Astrocyte of the cerebellum (primary cell): ENCODE data around the gene EBLN1.

Source experiments
- DNase-seq: peaks from one replicate; pipeline ENCODE4 v3.0.0-alpha.2; 2011; ENCODE audit warnings: low read depth
- H3K4me3 ChIP-seq: 2 replicates; pipeline ENCODE4 v1.5.1; 2011; ENCODE audit warnings: mild to moderate bottlenecking, low read depth, low read length, moderate library complexity
- CTCF ChIP-seq: IDR thresholded peaks from 2 replicates; pipeline ENCODE4 v1.5.1; 2012; ENCODE audit warnings: low read length, low read depth, moderate library complexity, mild to moderate bottlenecking; ENCODE audit errors: missing control alignments
- in situ Hi-C: cut with HindIII; loops from 2 replicates; pipeline ENCODE4 v1.10.0; 2017; ENCODE audit warnings: low sequenced_read_pairs

Gene EBLN1

GRCh38 chr10:22245567-22245966 is 27.8 kb upstream of the EBLN1 start:
- DNase-seq, result no peak
- TF ChIP-seq CTCF, result no peak
- in situ Hi-C loops, result no loop called here
- H3K4me3 ChIP-seq, result no peak overlapping the region

DNA sequence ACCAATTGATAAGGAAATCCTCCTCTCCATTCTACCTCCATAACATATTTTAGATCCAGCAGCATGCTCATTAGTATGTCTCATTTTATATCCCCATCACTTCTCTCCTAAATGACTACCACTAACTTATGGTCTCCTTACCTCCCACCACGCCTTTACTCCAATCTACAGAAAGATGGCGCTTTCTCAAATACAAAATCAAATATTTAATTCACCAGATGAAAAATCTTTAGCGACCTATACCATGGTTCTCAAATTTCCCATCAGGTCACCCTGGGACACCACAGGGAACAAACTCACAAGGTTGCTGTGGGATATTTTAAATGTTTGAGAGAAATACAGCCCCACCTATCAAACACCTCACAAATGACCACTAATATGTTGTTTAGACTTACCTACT is 27.0 kb upstream of the EBLN1 start:
- no peak for TF ChIP-seq CTCF
- in situ Hi-C loops, result no loop called here
- no peak overlapping the region for H3K4me3 ChIP-seq
- no peak for DNase-seq

GRCh38 chr10:22244001-22244400 is 26.2 kb upstream of the EBLN1 start:
- in situ Hi-C loops, result no loop called here
- no peak for TF ChIP-seq CTCF
- no peak for DNase-seq
- H3K4me3 ChIP-seq, result no peak overlapping the region

DNA sequence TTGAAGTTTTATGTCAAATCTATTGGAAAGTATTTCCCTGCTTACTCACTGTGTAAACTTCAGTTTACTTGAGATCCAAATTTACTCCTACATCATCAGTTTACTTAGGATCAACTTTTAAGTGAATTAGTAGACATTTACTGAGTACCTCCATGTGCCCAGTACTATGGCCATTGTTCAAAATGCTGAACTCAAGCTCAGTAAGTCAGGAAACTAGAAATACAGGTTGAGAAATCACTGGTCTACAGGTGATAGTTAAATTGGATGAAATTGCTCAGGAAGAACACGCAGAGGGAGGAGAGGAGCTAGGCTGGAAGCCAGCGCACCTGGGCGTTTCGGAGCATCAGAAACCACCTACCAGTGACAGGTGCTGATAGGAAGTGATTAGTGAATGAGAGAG is 25.5 kb upstream of the EBLN1 start:
- no peak overlapping the region for H3K4me3 ChIP-seq
- no peak for DNase-seq
- in situ Hi-C loops, result no loop called here
- TF ChIP-seq CTCF, result no peak

- DNase-seq, result no peak
- in situ Hi-C loops, result no loop called here
- H3K4me3 ChIP-seq, result no peak overlapping the region
- no peak for TF ChIP-seq CTCF
These were observed 13.4 kb upstream of the EBLN1 start for GRCh38 chr10:22231260-22231659.

DNA sequence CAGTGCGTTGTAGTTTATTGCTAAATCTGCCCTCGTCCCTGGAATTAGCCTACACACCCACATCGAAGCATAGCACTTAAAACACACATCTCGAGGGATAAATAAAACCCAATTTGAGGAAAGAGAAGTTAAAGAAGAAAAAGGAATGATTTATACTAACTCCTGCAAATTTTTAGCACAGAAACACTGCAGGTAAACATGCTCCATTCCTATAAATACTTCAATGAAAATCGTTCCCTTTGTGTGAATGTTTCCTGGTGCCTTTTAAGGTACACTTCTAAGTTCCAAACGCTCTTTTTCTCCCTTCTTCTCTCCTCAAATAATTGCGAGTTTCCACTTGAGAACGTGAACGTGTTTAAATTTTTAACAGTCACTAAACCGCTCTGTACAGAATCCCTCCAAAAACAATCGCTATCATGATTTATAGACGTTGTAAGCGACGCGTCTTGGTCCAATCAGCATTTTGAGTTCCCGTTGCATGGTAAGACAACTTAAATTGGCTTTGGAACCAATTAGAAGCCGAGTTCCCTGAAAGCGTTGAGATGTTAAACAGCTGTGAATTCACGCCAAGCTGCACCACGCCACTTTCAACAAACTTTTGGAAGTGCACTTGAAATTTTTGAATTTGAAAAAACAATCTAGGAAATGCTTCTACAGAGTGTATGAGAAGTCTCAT is 12.5 kb upstream of the EBLN1 start:
- no peak for DNase-seq
- no peak for TF ChIP-seq CTCF
- peak overlapping the region; percentile 63 for H3K4me3 ChIP-seq
- in situ Hi-C loops, result no loop called here

DNA sequence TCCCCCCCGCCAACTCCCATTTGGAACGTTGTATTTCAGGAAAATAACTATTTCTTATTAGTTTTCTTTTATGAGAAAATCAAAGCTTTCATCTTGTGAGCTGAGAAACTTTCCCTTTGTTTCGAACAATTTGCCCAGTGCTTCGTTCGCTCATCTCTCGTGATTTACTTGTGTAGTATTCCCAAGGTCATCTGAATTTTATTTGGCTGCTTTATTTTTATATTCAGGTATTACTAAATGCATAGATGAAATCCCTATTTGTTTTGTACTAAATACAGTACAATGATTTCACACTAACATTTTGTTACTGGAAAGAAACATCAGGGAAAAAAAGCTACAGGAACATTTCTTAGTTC is 12.0 kb upstream of the EBLN1 start:
- H3K4me3 ChIP-seq, result peak overlapping the region; percentile 63
- no peak for TF ChIP-seq CTCF
- no peak for DNase-seq
- in situ Hi-C loops, result loop anchor here (5.0 kb wide), 1 partner anchor 88 kb away; the partner anchor contains the start of gene COMMD3
